ENCODE results near the gene TEX44.
A peak's percentile ranks its signal among the peaks of the same experiment; 100 is the strongest.
"Not testable (repeated sequence)": the region's sequence is repeated elsewhere in the genome, so short reads cannot be mapped to it uniquely, and the experiment has no call there.

TEX44 gene

GRCh38 chr2:231571661-231572191 lies 20.9 kb upstream of the TEX44 start:
- DNase-seq (ENCODE audit: low read depth), result no peak

- no peak for DNase-seq (ENCODE audit: low read depth)
Measured at GRCh38 chr2:231573096-231573495, 19.6 kb upstream of the TEX44 start.

- DNase-seq (ENCODE audit: low read depth), result no peak
Measured at GRCh38 chr2:231573698-231574421, 18.8 kb upstream of the TEX44 start.

GRCh38 chr2:231575612-231576256 lies 16.9 kb upstream of the TEX44 start:
- DNase-seq (ENCODE audit: low read depth), result no peak

GRCh38 chr2:231576465-231576864 lies 16.2 kb upstream of the TEX44 start:
- no peak for DNase-seq (ENCODE audit: low read depth)

GRCh38 chr2:231578655-231579054 lies 14.0 kb upstream of the TEX44 start:
- not testable (repeated sequence) for DNase-seq (ENCODE audit: low read depth)

GRCh38 chr2:231579560-231579959 lies 13.1 kb upstream of the TEX44 start:
- no peak for DNase-seq (ENCODE audit: low read depth)

- DNase-seq (ENCODE audit: low read depth), result no peak
Measured at GRCh38 chr2:231581328-231581727, 11.3 kb upstream of the TEX44 start.

- DNase-seq (ENCODE audit: low read depth), result no peak
Measured at GRCh38 chr2:231583982-231584381, 8.7 kb upstream of the TEX44 start.

GRCh38 chr2:231587744-231588143 lies 4.9 kb upstream of the TEX44 start:
- DNase-seq (ENCODE audit: low read depth), result not testable (repeated sequence)

- no peak for DNase-seq (ENCODE audit: low read depth)
Measured at GRCh38 chr2:231589656-231590055, 3.0 kb upstream of the TEX44 start.

GRCh38 chr2:231590614-231591013 lies 2.0 kb upstream of the TEX44 start:
- no peak for DNase-seq (ENCODE audit: low read depth)

- DNase-seq (ENCODE audit: low read depth), result no peak
Measured at GRCh38 chr2:231593666-231594065, 1.0 kb downstream of the TEX44 start.

GRCh38 chr2:231597014-231597611 lies 4.4 kb downstream of the TEX44 start:
- peak; percentile 45 for DNase-seq (ENCODE audit: low read depth)

GRCh38 chr2:231597627-231598026 lies 5.0 kb downstream of the TEX44 start:
- no peak for DNase-seq (ENCODE audit: low read depth)

- DNase-seq (ENCODE audit: low read depth), result no peak
Measured at GRCh38 chr2:231600619-231601355, 8.1 kb downstream of the TEX44 start.

GRCh38 chr2:231601356-231602229 lies 8.9 kb downstream of the TEX44 start:
- DNase-seq (ENCODE audit: low read depth), result peak; percentile 77

- DNase-seq (ENCODE audit: low read depth), result no peak
Measured at GRCh38 chr2:231602859-231603467, 10.3 kb downstream of the TEX44 start.

GRCh38 chr2:231604101-231604684 lies 11.5 kb downstream of the TEX44 start:
- DNase-seq (ENCODE audit: low read depth), result no peak

Measured in iris pigment epithelial cell (primary cell).